ENCODE measurements around the gene GPR146.

The GPR146 gene

DNA sequence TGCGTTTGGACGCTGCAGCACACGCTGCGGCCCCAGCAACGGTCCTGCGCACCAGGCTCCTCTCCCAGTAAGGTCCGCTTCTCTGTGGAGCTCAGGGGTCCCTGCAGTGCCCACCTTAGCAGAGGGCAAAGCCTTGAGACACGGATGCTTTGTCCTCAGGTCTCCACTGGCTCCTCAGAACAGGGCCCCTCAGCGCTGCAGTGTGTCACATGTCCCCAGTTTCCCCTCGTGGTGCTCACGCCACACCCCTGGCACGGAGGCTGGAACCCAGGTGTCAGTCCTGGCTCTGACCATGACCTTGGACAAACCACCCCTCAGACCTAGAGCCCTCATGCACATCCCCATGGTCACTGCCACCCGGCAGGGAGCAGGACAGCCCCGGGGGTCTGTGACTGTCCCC lies 23.7 kb downstream of the GPR146 start:
- Histone ChIP-seq H3K36me3 (replicated peaks; ENCODE audit: insufficient read depth, low read length) (no peaks in the 10 kb centered on the region), H3K27me3 (replicated peaks; ENCODE audit: insufficient read depth, low read length) (no peaks in the 10 kb centered on the region), H3K9ac (ENCODE audit: low read length) (no peak overlapping the region), H3K4me2 (ENCODE audit: low read depth, low read length) (no peak overlapping the region), H2AFZ (ENCODE audit: low read length) (no peak overlapping the region), H3K27ac (ENCODE audit: low read length) (no peak overlapping the region), H3K4me1 (ENCODE audit: low read length) (no peaks in the 10 kb centered on the region), H3K79me2 (ENCODE audit: low read length) (no peaks in the 10 kb centered on the region), H3F3A (ENCODE audit: insufficient read depth, low read length) (0 out of 2 replicates have a peak, but pooled peaks cover 6% of the 10 kb centered on the region), H3K9me3 (replicated peaks; ENCODE audit: insufficient read depth, low read length) (no peaks in the 10 kb centered on the region), H3K9me2 (replicated peaks; ENCODE audit: insufficient read depth, low read length) (no peaks in the 10 kb centered on the region), H3K4me3 (ENCODE audit: low read length) (no peak overlapping the region), H4K20me1 (ENCODE audit: insufficient read depth, low read length) (no peaks in the 10 kb centered on the region)
- no peak for TF ChIP-seq EZH2 (optimal IDR thresholded peaks at IDR 0.05; ENCODE audit: low read depth, low read length)
- no peak for TF ChIP-seq EZH2phosphoT487 (IDR thresholded peaks at IDR 0.05; ENCODE audit: low read length)
- TF ChIP-seq, protein P1, sequence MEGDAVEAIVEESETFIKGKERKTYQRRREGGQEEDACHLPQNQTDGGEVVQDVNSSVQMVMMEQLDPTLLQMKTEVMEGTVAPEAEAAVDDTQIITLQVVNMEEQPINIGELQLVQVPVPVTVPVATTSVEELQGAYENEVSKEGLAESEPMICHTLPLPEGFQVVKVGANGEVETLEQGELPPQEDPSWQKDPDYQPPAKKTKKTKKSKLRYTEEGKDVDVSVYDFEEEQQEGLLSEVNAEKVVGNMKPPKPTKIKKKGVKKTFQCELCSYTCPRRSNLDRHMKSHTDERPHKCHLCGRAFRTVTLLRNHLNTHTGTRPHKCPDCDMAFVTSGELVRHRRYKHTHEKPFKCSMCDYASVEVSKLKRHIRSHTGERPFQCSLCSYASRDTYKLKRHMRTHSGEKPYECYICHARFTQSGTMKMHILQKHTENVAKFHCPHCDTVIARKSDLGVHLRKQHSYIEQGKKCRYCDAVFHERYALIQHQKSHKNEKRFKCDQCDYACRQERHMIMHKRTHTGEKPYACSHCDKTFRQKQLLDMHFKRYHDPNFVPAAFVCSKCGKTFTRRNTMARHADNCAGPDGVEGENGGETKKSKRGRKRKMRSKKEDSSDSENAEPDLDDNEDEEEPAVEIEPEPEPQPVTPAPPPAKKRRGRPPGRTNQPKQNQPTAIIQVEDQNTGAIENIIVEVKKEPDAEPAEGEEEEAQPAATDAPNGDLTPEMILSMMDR (IDR thresholded peaks at IDR 0.05; ENCODE audit: low read length) = no peak
- no peak for DNase-seq

DNA sequence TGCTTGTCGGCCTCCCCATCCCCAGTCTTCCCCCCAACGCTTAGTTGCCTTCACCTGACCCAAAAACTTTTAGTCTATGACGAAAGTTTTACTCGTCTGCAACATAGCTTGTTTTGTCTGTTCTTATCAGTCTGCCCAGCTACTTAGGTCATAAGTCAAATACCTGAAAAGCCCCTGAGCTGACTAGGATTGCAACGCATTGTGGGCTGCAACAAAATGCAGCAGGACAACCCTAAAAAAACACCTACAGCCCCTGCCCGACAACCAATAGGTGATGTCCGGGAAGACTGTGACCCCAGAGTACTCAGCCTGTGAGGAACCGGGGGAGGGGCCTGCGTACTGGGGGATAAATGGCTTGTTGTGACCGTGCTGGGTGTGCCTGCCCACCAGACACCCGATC lies 24.3 kb downstream of the GPR146 start:
- Histone ChIP-seq H2AFZ (ENCODE audit: low read length) (no peak overlapping the region), H3K27me3 (replicated peaks; ENCODE audit: insufficient read depth, low read length) (no peaks in the 10 kb centered on the region), H4K20me1 (ENCODE audit: insufficient read depth, low read length) (no peaks in the 10 kb centered on the region), H3K9me3 (replicated peaks; ENCODE audit: insufficient read depth, low read length) (no peaks in the 10 kb centered on the region), H3K4me2 (ENCODE audit: low read depth, low read length) (no peak overlapping the region), H3K4me1 (ENCODE audit: low read length) (no peaks in the 10 kb centered on the region), H3K4me3 (ENCODE audit: low read length) (no peak overlapping the region), H3K9me2 (replicated peaks; ENCODE audit: insufficient read depth, low read length) (no peaks in the 10 kb centered on the region), H3K79me2 (ENCODE audit: low read length) (no peaks in the 10 kb centered on the region), H3K27ac (ENCODE audit: low read length) (no peak overlapping the region), H3K9ac (ENCODE audit: low read length) (no peak overlapping the region), H3F3A (ENCODE audit: insufficient read depth, low read length) (0 out of 2 replicates have a peak, but pooled peaks cover 6% of the 10 kb centered on the region), H3K36me3 (replicated peaks; ENCODE audit: insufficient read depth, low read length) (no peaks in the 10 kb centered on the region)
- no peak for DNase-seq
- TF ChIP-seq EZH2phosphoT487 (IDR thresholded peaks at IDR 0.05; ENCODE audit: low read length) (no peak), EZH2 (optimal IDR thresholded peaks at IDR 0.05; ENCODE audit: low read depth, low read length) (no peak)
- TF ChIP-seq, protein P1 (IDR thresholded peaks at IDR 0.05; ENCODE audit: low read length) = no peak

DNA sequence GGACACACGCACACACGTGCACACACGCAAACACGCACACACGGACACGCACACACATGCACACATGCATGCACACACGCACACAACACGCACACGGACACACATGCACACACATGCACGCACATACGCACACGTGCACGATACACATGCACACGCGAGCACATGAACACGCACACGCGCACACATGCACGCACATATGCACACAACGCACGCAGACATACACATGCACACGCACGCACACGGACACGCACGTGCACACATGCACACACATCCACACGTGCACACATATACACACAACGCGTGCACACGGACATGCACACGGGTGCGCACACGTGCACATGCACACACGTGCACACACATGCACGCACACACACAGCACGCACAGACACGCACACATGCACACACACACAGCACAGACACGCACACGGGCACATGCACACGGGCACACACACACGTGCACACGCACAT lies 26.2 kb downstream of the GPR146 start:
- Histone ChIP-seq H3K9ac (ENCODE audit: low read length) (no peak overlapping the region), H3K79me2 (ENCODE audit: low read length) (no peaks in the 10 kb centered on the region), H3K9me2 (replicated peaks; ENCODE audit: insufficient read depth, low read length) (no peaks in the 10 kb centered on the region), H3K27me3 (replicated peaks; ENCODE audit: insufficient read depth, low read length) (no peaks in the 10 kb centered on the region), H3K4me2 (ENCODE audit: low read depth, low read length) (no peak overlapping the region), H3K27ac (ENCODE audit: low read length) (no peak overlapping the region), H3K4me1 (ENCODE audit: low read length) (no peaks in the 10 kb centered on the region), H3K4me3 (ENCODE audit: low read length) (no peak overlapping the region), H4K20me1 (ENCODE audit: insufficient read depth, low read length) (no peaks in the 10 kb centered on the region), H2AFZ (ENCODE audit: low read length) (no peak overlapping the region), H3F3A (ENCODE audit: insufficient read depth, low read length) (0 out of 2 replicates have a peak, but pooled peaks cover 6% of the 10 kb centered on the region), H3K36me3 (replicated peaks; ENCODE audit: insufficient read depth, low read length) (no peaks in the 10 kb centered on the region), H3K9me3 (replicated peaks; ENCODE audit: insufficient read depth, low read length) (no peaks in the 10 kb centered on the region)
- no peak for TF ChIP-seq EZH2phosphoT487 (IDR thresholded peaks at IDR 0.05; ENCODE audit: low read length)
- TF ChIP-seq EZH2 (optimal IDR thresholded peaks at IDR 0.05; ENCODE audit: low read depth, low read length) = no peak
- TF ChIP-seq, protein P1 (IDR thresholded peaks at IDR 0.05; ENCODE audit: low read length) = no peak
- no peak for DNase-seq

Measured in MM.1S (cell line).